ENCODE measurements around the gene NKD1. TPM values are rescaled to one million over a fixed set of nuclear protein-coding genes. Genes with fewer than 3 reads are reported as not detected.

NKD1 gene
- total RNA-seq, 1 donor from 2014 or later: 0.43 TPM

GRCh38 chr16:50596762-50597450 is 48.7 kb downstream of the NKD1 start:
- DNase-seq (ENCODE audit: extremely low spot score, unreplicated experiment): no peak

GRCh38 chr16:50597563-50598255 is 49.5 kb downstream of the NKD1 start:
- H3K36me3 Mint-ChIP-seq (ENCODE audit: unreplicated experiment): no peaks in the 10 kb centered on the region
- peaks cover 8% of the 10 kb centered on the region for H3K27me3 Mint-ChIP-seq (ENCODE audit: unreplicated experiment)
- no peaks in the 10 kb centered on the region for H3K9me3 Mint-ChIP-seq (ENCODE audit: unreplicated experiment)
- H3K4me1 Mint-ChIP-seq (ENCODE audit: unreplicated experiment): peaks cover 2% of the 10 kb centered on the region
- no peak for TF ChIP-seq CTCF (IDR thresholded peaks at IDR 0.05)
- no peak for DNase-seq (ENCODE audit: extremely low spot score, unreplicated experiment)
- H3K4me3 Mint-ChIP-seq (ENCODE audit: unreplicated experiment): no peak overlapping the region
- H3K27ac Mint-ChIP-seq (ENCODE audit: unreplicated experiment): no peak overlapping the region

More at GRCh38 chr16:50596762-50597450, 48.7 kb downstream of the NKD1 start:
- TF ChIP-seq CTCF (IDR thresholded peaks at IDR 0.05): no peak
- H3K9me3 Mint-ChIP-seq (ENCODE audit: unreplicated experiment): no peaks in the 10 kb centered on the region
- no peaks in the 10 kb centered on the region for H3K4me1 Mint-ChIP-seq (ENCODE audit: unreplicated experiment)
- H3K36me3 Mint-ChIP-seq (ENCODE audit: unreplicated experiment): no peaks in the 10 kb centered on the region
- H3K27me3 Mint-ChIP-seq (ENCODE audit: unreplicated experiment): peaks cover 8% of the 10 kb centered on the region
- H3K4me3 Mint-ChIP-seq (ENCODE audit: unreplicated experiment): no peak overlapping the region
- no peak overlapping the region for H3K27ac Mint-ChIP-seq (ENCODE audit: unreplicated experiment)

GRCh38 chr16:50598256-50598894 is 50.2 kb downstream of the NKD1 start:
- Mint-ChIP-seq H3K27ac (ENCODE audit: unreplicated experiment) (no peak overlapping the region), H3K27me3 (ENCODE audit: unreplicated experiment) (peaks cover 8% of the 10 kb centered on the region), H3K4me1 (ENCODE audit: unreplicated experiment) (peaks cover 9% of the 10 kb centered on the region), H3K36me3 (ENCODE audit: unreplicated experiment) (no peaks in the 10 kb centered on the region), H3K9me3 (ENCODE audit: unreplicated experiment) (no peaks in the 10 kb centered on the region), H3K4me3 (ENCODE audit: unreplicated experiment) (no peak overlapping the region)
- TF ChIP-seq CTCF (IDR thresholded peaks at IDR 0.05): no peak
- DNase-seq (ENCODE audit: extremely low spot score, unreplicated experiment): no peak

GRCh38 chr16:50598936-50599361 is 50.8 kb downstream of the NKD1 start:
- DNase-seq (ENCODE audit: extremely low spot score, unreplicated experiment): no peak
- Mint-ChIP-seq H3K27ac (ENCODE audit: unreplicated experiment) (no peak overlapping the region), H3K9me3 (ENCODE audit: unreplicated experiment) (no peaks in the 10 kb centered on the region), H3K27me3 (ENCODE audit: unreplicated experiment) (peaks cover 8% of the 10 kb centered on the region), H3K36me3 (ENCODE audit: unreplicated experiment) (no peaks in the 10 kb centered on the region), H3K4me3 (ENCODE audit: unreplicated experiment) (no peak overlapping the region), H3K4me1 (ENCODE audit: unreplicated experiment) (peaks cover 14% of the 10 kb centered on the region)
- TF ChIP-seq CTCF (IDR thresholded peaks at IDR 0.05): no peak

- Mint-ChIP-seq H3K27ac (ENCODE audit: unreplicated experiment) (no peak overlapping the region), H3K4me1 (ENCODE audit: unreplicated experiment) (peaks cover 17% of the 10 kb centered on the region), H3K36me3 (ENCODE audit: unreplicated experiment) (no peaks in the 10 kb centered on the region), H3K9me3 (ENCODE audit: unreplicated experiment) (no peaks in the 10 kb centered on the region), H3K27me3 (ENCODE audit: unreplicated experiment) (peaks cover 8% of the 10 kb centered on the region), H3K4me3 (ENCODE audit: unreplicated experiment) (no peak overlapping the region)
- DNase-seq (ENCODE audit: extremely low spot score, unreplicated experiment): no peak
- TF ChIP-seq CTCF (IDR thresholded peaks at IDR 0.05): no peak
Measured at GRCh38 chr16:50599494-50599893, 51.3 kb downstream of the NKD1 start.
